BLaER1 treated with 17β-estradiol and CSF1 and Interleukin-3, amounts not matched to agents 10 nM and 100 nM (cell line): ENCODE results near the gene DGKE.

Experiments used
- H3K27ac ChIP-seq, 11 experiments: shearing (Covaris generic); formaldehyde crosslinking; 2 replicates each; pipeline ENCODE4 v1.8.1; 2022
- H3K27me3 ChIP-seq, 11 experiments: shearing (Covaris generic); formaldehyde crosslinking; 2 replicates each; pipeline ENCODE4 v1.8.1; 2022
- H3K36me3 ChIP-seq, 11 experiments: shearing (Covaris generic); formaldehyde crosslinking; 2 replicates each; pipeline ENCODE4 v1.8.1; 2022
- H3K4me1 ChIP-seq, 10 experiments: shearing (Covaris generic); formaldehyde crosslinking; 2 replicates each; pipeline ENCODE4 v1.8.1; 2022
- H3K4me2 ChIP-seq, 11 experiments: shearing (Covaris generic); formaldehyde crosslinking; 2 replicates each; pipeline ENCODE4 v1.8.1; 2022
- H3K4me3 ChIP-seq, 10 experiments: shearing (Covaris generic); formaldehyde crosslinking; 2 replicates each; pipeline ENCODE4 v1.8.1; 2022
- H3K9ac ChIP-seq, 11 experiments: shearing (Covaris generic); formaldehyde crosslinking; 2 replicates each; pipeline ENCODE4 v1.8.1; 2022
- H3K9me3 ChIP-seq, 11 experiments: shearing (Covaris generic); formaldehyde crosslinking; replicated peaks in 1 of 11; 2 replicates each; pipeline ENCODE4 v1.8.1; 2022
- H4K20me1 ChIP-seq, 11 experiments: shearing (Covaris generic); formaldehyde crosslinking; 2 replicates each; pipeline ENCODE4 v1.8.1; 2022
- Cebpa-rat ChIP-seq, 11 experiments: shearing (Covaris generic); IDR thresholded peaks; 2 replicates each; pipeline ENCODE4 v1.8.1; 2022

DGKE gene

GRCh38 chr17:56796536-56796935 is 37.4 kb upstream of the DGKE start:
- no peaks in the 10 kb centered on the region for H4K20me1 ChIP-seq
- peaks cover 0 to 12% (median 5%) of the 10 kb centered on the region in 11 experiments; a peak in 10 of 22 replicates for H3K9me3 ChIP-seq
- peaks cover 8 to 19% (median 14%) of the 10 kb centered on the region in 10 experiments; a peak in 19 of 20 replicates for H3K4me1 ChIP-seq
- no peak overlapping the region for H3K4me2 ChIP-seq
- no peak overlapping the region for H3K9ac ChIP-seq
- no peaks in the 10 kb centered on the region for H3K27me3 ChIP-seq
- no peak for TF ChIP-seq Cebpa-rat (IDR thresholded peaks at IDR 0.05)
- H3K4me3 ChIP-seq, result no peak overlapping the region
- peaks cover 0 to 8% (median 4%) of the 10 kb centered on the region in 11 experiments; a peak in 5 of 22 replicates for H3K36me3 ChIP-seq
- H3K27ac ChIP-seq, result no peak overlapping the region

GRCh38 chr17:56798916-56799315 is 35.0 kb upstream of the DGKE start:
- H3K9ac ChIP-seq, result no peak overlapping the region

GRCh38 chr17:56801459-56802178 is 32.3 kb upstream of the DGKE start:
- H3K27ac ChIP-seq, result no peak overlapping the region
- 0 out of 22 replicates have a peak, but pooled peaks cover 0 to 4% (median 0%) of the 10 kb centered on the region in 11 experiments for H3K9me3 ChIP-seq
- H3K4me2 ChIP-seq, result no peak overlapping the region
- H4K20me1 ChIP-seq, result no peaks in the 10 kb centered on the region
- H3K27me3 ChIP-seq, result no peaks in the 10 kb centered on the region
- no peak for TF ChIP-seq Cebpa-rat (IDR thresholded peaks at IDR 0.05)
- H3K36me3 ChIP-seq, result peaks cover 0 to 2% (median 0%) of the 10 kb centered on the region in 11 experiments; a peak in 1 of 22 replicates
- no peak overlapping the region for H3K4me3 ChIP-seq
- H3K4me1 ChIP-seq, result peaks cover 0 to 19% (median 14%) of the 10 kb centered on the region in 10 experiments; a peak in 18 of 20 replicates
- no peak overlapping the region for H3K9ac ChIP-seq

More at GRCh38 chr17:56798916-56799315, 35.0 kb upstream of the DGKE start:
- Histone ChIP-seq H4K20me1 (no peaks in the 10 kb centered on the region), H3K36me3 (peaks cover 0 to 5% (median 0%) of the 10 kb centered on the region in 11 experiments; a peak in 1 of 22 replicates), H3K4me1 (peaks cover 3 to 19% (median 14%) of the 10 kb centered on the region in 10 experiments; a peak in 19 of 20 replicates), H3K27me3 (no peaks in the 10 kb centered on the region), H3K4me3 (no peak overlapping the region), H3K4me2 (peak overlapping the region; percentile 3 to 55 (median 40); a peak in 19 of 22 replicates), H3K9me3 (peaks cover 0 to 6% (median 0%) of the 10 kb centered on the region in 11 experiments; a peak in 1 of 22 replicates), H3K27ac (no peak overlapping the region)
- TF ChIP-seq Cebpa-rat (IDR thresholded peaks at IDR 0.05), result no peak

GRCh38 chr17:56803071-56803470 is 30.9 kb upstream of the DGKE start:
- H3K9me3 ChIP-seq, result 0 out of 22 replicates have a peak, but pooled peaks cover 0 to 4% (median 0%) of the 10 kb centered on the region in 11 experiments
- no peak overlapping the region for H3K4me3 ChIP-seq
- no peak overlapping the region for H3K4me2 ChIP-seq
- no peaks in the 10 kb centered on the region for H4K20me1 ChIP-seq
- H3K4me1 ChIP-seq, result peaks cover 0 to 17% (median 14%) of the 10 kb centered on the region in 10 experiments; a peak in 18 of 20 replicates
- no peak overlapping the region for H3K27ac ChIP-seq
- no peak for TF ChIP-seq Cebpa-rat (IDR thresholded peaks at IDR 0.05)
- H3K9ac ChIP-seq, result no peak overlapping the region
- H3K27me3 ChIP-seq, result no peaks in the 10 kb centered on the region
- H3K36me3 ChIP-seq, result peaks cover 0 to 9% (median 0%) of the 10 kb centered on the region in 11 experiments; a peak in 3 of 22 replicates

- 0 out of 22 replicates have a peak, but pooled peaks cover 0 to 4% (median 0%) of the 10 kb centered on the region in 11 experiments for H3K9me3 ChIP-seq
These were observed 29.5 kb upstream of the DGKE start for GRCh38 chr17:56804454-56804853.

GRCh38 chr17:56806949-56807348 is 27.0 kb upstream of the DGKE start:
- Histone ChIP-seq H3K9ac (no peak overlapping the region), H4K20me1 (no peaks in the 10 kb centered on the region), H3K9me3 (no peaks in the 10 kb centered on the region), H3K27me3 (no peaks in the 10 kb centered on the region), H3K4me2 (no peak overlapping the region), H3K27ac (no peak overlapping the region), H3K4me1 (peaks cover 0 to 11% (median 9%) of the 10 kb centered on the region in 10 experiments; a peak in 15 of 20 replicates), H3K4me3 (no peak overlapping the region), H3K36me3 (peaks cover 0 to 11% (median 0%) of the 10 kb centered on the region in 11 experiments; a peak in 3 of 22 replicates)
- no peak for TF ChIP-seq Cebpa-rat (IDR thresholded peaks at IDR 0.05)

More at GRCh38 chr17:56804454-56804853, 29.5 kb upstream of the DGKE start:
- TF ChIP-seq Cebpa-rat (IDR thresholded peaks at IDR 0.05), result no peak
- H3K9ac ChIP-seq, result no peak overlapping the region
- peaks cover 0 to 11% (median 0%) of the 10 kb centered on the region in 11 experiments; a peak in 3 of 22 replicates for H3K36me3 ChIP-seq
- H3K27me3 ChIP-seq, result no peaks in the 10 kb centered on the region
- H3K4me2 ChIP-seq, result no peak overlapping the region
- no peaks in the 10 kb centered on the region for H4K20me1 ChIP-seq
- peaks cover 0 to 3% (median 2%) of the 10 kb centered on the region in 10 experiments; a peak in 10 of 20 replicates for H3K4me1 ChIP-seq
- no peak overlapping the region for H3K4me3 ChIP-seq
- no peak overlapping the region for H3K27ac ChIP-seq

- Histone ChIP-seq H3K9me3 (no peaks in the 10 kb centered on the region), H4K20me1 (no peaks in the 10 kb centered on the region), H3K4me3 (no peak overlapping the region), H3K4me1 (peaks cover 0 to 11% (median 9%) of the 10 kb centered on the region in 10 experiments; a peak in 15 of 20 replicates), H3K4me2 (no peak overlapping the region), H3K27ac (no peak overlapping the region), H3K27me3 (no peaks in the 10 kb centered on the region), H3K36me3 (peaks cover 0 to 11% (median 0%) of the 10 kb centered on the region in 11 experiments; a peak in 3 of 22 replicates), H3K9ac (no peak overlapping the region)
- TF ChIP-seq Cebpa-rat (IDR thresholded peaks at IDR 0.05), result no peak
These were observed 26.2 kb upstream of the DGKE start for GRCh38 chr17:56807723-56808122.

GRCh38 chr17:56808503-56808902 is 25.4 kb upstream of the DGKE start:
- Histone ChIP-seq H4K20me1 (no peaks in the 10 kb centered on the region), H3K4me1 (peaks cover 0 to 11% (median 9%) of the 10 kb centered on the region in 10 experiments; a peak in 16 of 20 replicates), H3K27me3 (no peaks in the 10 kb centered on the region), H3K9me3 (no peaks in the 10 kb centered on the region), H3K36me3 (peaks cover 0 to 11% (median 0%) of the 10 kb centered on the region in 11 experiments; a peak in 3 of 22 replicates), H3K9ac (no peak overlapping the region), H3K27ac (no peak overlapping the region), H3K4me2 (no peak overlapping the region), H3K4me3 (no peak overlapping the region)
- TF ChIP-seq Cebpa-rat (IDR thresholded peaks at IDR 0.05), result no peak

- Histone ChIP-seq H3K36me3 (peaks cover 0 to 11% (median 0%) of the 10 kb centered on the region in 11 experiments; a peak in 3 of 22 replicates), H3K27ac (no peak overlapping the region), H3K9ac (no peak overlapping the region), H3K4me2 (no peak overlapping the region), H3K4me1 (peaks cover 5 to 16% (median 10%) of the 10 kb centered on the region in 10 experiments; a peak in 19 of 20 replicates), H3K9me3 (no peaks in the 10 kb centered on the region), H4K20me1 (no peaks in the 10 kb centered on the region), H3K27me3 (no peaks in the 10 kb centered on the region), H3K4me3 (no peak overlapping the region)
- no peak for TF ChIP-seq Cebpa-rat (IDR thresholded peaks at IDR 0.05)
These were observed 24.7 kb upstream of the DGKE start for GRCh38 chr17:56809106-56809819.
